ENCODE results near the gene ZMYM4.

Gene ZMYM4

DNA sequence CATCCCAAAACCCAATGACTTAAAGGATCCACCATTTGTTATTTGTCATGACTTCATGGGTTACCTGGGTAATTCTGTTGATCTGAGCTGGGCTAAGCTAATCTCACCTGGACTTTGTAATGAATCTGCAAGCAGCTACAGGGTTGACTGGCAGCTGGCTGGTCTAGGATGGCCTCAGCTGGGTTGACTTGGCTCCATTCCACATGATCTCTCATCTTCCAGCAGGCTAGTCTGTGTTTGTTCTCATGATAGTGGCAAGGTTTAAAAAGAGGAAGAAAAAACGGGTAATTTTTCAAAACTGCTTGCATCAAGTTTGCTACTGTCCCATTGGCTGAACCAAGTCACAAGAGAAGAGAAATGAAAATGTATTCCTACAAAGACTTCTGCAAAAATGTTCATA lies 24.8 kb upstream of the ZMYM4 start:
- H3K9me3 ChIP-seq (ENCODE audit: low read depth, low read length), result 0 out of 2 replicates have a peak, but pooled peaks cover 1% of the 10 kb centered on the region
- H3K9ac ChIP-seq (ENCODE audit: insufficient read length), result no peak overlapping the region
- no peak for TF ChIP-seq FOXP2 (optimal IDR thresholded peaks at IDR 0.05; ENCODE audit: control extremely low read depth, extremely low read length, insufficient read depth)
- H3K4me3 ChIP-seq, result no peak overlapping the region
- no peak for DNase-seq (ENCODE audit: low read depth, low spot score)
- no peaks in the 10 kb centered on the region for H3K36me3 ChIP-seq (ENCODE audit: insufficient read depth, low read length)
- no peak overlapping the region for H3K27ac ChIP-seq

DNA sequence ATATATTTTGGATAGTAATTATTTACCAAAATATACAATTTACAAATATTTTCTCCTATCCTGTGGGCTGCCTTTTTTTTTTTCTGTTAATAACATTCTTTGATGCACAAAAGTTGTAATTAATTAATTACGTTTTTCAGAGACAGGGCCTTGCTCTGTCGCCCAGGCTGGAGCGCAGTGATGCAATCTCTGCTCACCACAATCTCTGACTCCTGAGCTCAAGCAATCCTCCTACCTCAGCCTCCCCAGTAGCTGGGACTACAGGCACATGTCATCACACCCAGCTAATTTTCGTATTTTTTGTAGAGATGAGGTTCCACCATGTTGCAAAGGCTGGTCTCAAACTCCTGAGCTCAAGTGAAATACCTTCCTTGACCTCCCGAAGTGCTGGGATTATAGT lies 21.3 kb upstream of the ZMYM4 start:
- no peaks in the 10 kb centered on the region for H3K36me3 ChIP-seq (ENCODE audit: insufficient read depth, low read length)
- 0 out of 2 replicates have a peak, but pooled peaks cover 2% of the 10 kb centered on the region for H3K9me3 ChIP-seq (ENCODE audit: low read depth, low read length)
- H3K27ac ChIP-seq, result no peak overlapping the region
- TF ChIP-seq EZH2 (IDR thresholded peaks at IDR 0.05), result no peak
- TF ChIP-seq FOXP2 (optimal IDR thresholded peaks at IDR 0.05; ENCODE audit: control extremely low read depth, extremely low read length, insufficient read depth), result no peak
- TF ChIP-seq POLR2AphosphoS5 (IDR thresholded peaks at IDR 0.05; ENCODE audit: borderline replicate concordance, low read depth, low read length), result no peak
- no peak overlapping the region for H3K9ac ChIP-seq (ENCODE audit: insufficient read length)
- no peak for DNase-seq (ENCODE audit: low read depth, low spot score)
- H3K4me3 ChIP-seq, result no peak overlapping the region

DNA sequence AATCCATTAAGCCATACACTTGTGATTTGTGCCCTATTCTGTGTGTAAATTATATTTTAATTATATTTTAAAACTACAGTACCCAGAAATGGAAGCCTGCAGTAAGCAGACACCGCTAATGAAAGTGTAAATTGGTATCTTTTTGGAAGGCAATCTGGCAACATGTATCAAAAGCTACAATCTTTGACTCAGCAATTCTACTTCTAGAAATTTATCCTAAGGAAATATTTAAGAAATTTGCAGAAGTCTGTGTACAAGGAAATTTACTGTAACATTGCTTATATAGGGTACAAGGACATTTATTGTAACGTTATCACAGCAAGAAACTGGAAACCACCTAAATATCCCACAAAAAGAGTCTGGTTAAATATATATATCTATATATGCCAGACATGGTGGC lies 14.6 kb upstream of the ZMYM4 start:
- DNase-seq (ENCODE audit: low read depth, low spot score), result no peak
- H3K36me3 ChIP-seq (ENCODE audit: insufficient read depth, low read length), result no peaks in the 10 kb centered on the region
- no peaks in the 10 kb centered on the region for H3K9me3 ChIP-seq (ENCODE audit: low read depth, low read length)
- H3K9ac ChIP-seq (ENCODE audit: insufficient read length), result no peak overlapping the region
- TF ChIP-seq EZH2 (IDR thresholded peaks at IDR 0.05) (no peak), FOXP2 (optimal IDR thresholded peaks at IDR 0.05; ENCODE audit: control extremely low read depth, extremely low read length, insufficient read depth) (no peak), POLR2AphosphoS5 (IDR thresholded peaks at IDR 0.05; ENCODE audit: borderline replicate concordance, low read depth, low read length) (no peak)
- no peak overlapping the region for H3K4me3 ChIP-seq
- no peak overlapping the region for H3K27ac ChIP-seq

DNA sequence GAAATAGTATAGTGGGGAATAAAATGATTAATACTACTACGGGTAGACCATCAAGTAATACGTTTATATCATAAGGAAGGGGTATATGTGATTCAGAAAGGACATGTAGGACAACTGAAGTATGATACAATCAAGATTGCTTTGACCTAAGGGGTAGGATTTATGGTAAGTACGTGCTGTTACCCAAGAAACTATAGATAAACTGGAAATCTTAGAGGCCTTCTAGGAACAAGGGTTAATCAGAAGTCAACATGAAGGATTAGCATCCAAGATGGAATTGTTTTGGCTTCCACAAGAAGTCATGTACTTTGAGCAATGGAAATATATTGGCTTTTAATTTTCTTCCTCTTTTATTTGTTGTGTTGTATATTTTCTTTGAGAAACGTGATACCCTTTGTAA lies 13.2 kb upstream of the ZMYM4 start:
- TF ChIP-seq FOXP2 (optimal IDR thresholded peaks at IDR 0.05; ENCODE audit: control extremely low read depth, extremely low read length, insufficient read depth) (no peak), POLR2AphosphoS5 (IDR thresholded peaks at IDR 0.05; ENCODE audit: borderline replicate concordance, low read depth, low read length) (no peak), EZH2 (IDR thresholded peaks at IDR 0.05) (no peak)
- no peaks in the 10 kb centered on the region for H3K9me3 ChIP-seq (ENCODE audit: low read depth, low read length)
- H3K9ac ChIP-seq (ENCODE audit: insufficient read length), result no peak overlapping the region
- no peak overlapping the region for H3K4me3 ChIP-seq
- H3K27ac ChIP-seq, result no peak overlapping the region
- no peaks in the 10 kb centered on the region for H3K36me3 ChIP-seq (ENCODE audit: insufficient read depth, low read length)
- no peak for DNase-seq (ENCODE audit: low read depth, low spot score)

DNA sequence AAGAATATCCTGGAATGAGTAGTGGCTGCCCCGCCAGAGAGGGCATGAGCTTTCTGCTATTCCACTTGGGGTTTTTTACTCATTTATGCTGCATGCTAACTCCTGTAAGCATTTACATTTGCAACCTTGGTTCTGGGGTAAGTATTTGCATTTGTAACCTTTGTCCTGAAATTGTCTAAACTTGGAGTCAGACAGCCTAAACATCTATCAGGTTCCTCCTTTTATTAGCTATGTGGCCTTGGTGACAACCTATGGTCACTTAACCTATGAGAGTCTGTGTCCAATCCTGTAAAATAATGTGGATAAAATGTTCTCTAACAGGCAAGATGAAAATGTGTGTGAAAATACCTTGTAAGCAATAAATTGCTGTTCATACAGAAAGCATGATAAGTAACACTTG lies 8.9 kb upstream of the ZMYM4 start:
- TF ChIP-seq EZH2 (IDR thresholded peaks at IDR 0.05) (no peak), FOXP2 (optimal IDR thresholded peaks at IDR 0.05; ENCODE audit: control extremely low read depth, extremely low read length, insufficient read depth) (no peak), POLR2AphosphoS5 (IDR thresholded peaks at IDR 0.05; ENCODE audit: borderline replicate concordance, low read depth, low read length) (no peak)
- no peak overlapping the region for H3K27ac ChIP-seq
- DNase-seq (ENCODE audit: low read depth, low spot score), result no peak
- no peaks in the 10 kb centered on the region for H3K36me3 ChIP-seq (ENCODE audit: insufficient read depth, low read length)
- no peak overlapping the region for H3K4me3 ChIP-seq
- H3K9ac ChIP-seq (ENCODE audit: insufficient read length), result no peak overlapping the region
- no peaks in the 10 kb centered on the region for H3K9me3 ChIP-seq (ENCODE audit: low read depth, low read length)

DNA sequence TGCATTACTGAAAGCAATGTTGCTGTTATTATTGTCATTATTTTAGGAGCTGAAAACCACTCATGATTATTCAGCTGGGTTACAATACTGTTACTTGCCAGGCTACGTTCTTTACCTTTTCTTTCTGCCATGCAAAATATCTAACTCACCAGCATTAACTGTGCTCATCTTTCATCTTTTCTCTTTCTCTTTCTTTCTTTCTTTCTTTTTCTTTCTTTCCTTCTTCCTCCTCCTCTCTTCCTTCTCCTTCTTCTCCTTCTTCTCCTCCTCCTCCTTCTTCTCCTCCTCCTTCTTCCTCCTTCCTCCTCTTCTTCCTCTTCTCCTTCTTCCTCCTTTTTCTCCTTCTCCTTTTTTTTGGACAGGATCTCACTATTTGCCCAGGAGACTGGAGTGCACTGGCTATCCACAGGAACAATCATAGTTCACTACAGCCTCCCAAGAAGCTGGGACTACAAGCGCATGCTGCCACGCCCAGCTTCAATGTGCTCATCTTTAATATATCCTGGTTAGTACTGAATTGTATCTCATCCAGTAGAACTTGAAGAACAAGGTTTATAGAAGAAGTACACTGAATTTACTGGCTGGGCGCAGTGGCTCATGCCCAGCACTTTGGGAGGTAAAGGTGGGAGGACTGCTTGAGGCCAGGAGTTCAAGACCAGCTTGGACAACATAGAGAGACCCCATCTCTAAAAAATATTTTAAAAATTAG lies 6.9 kb upstream of the ZMYM4 start:
- H3K9ac ChIP-seq (ENCODE audit: insufficient read length), result no peak overlapping the region
- no peak overlapping the region for H3K27ac ChIP-seq
- H3K36me3 ChIP-seq (ENCODE audit: insufficient read depth, low read length), result no peaks in the 10 kb centered on the region
- H3K4me3 ChIP-seq, result no peak overlapping the region
- TF ChIP-seq POLR2AphosphoS5 (IDR thresholded peaks at IDR 0.05; ENCODE audit: borderline replicate concordance, low read depth, low read length), result no peak
- no peak for TF ChIP-seq FOXP2 (optimal IDR thresholded peaks at IDR 0.05; ENCODE audit: control extremely low read depth, extremely low read length, insufficient read depth)
- no peak for TF ChIP-seq EZH2 (IDR thresholded peaks at IDR 0.05)
- DNase-seq (ENCODE audit: low read depth, low spot score), result no peak
- no peaks in the 10 kb centered on the region for H3K9me3 ChIP-seq (ENCODE audit: low read depth, low read length)

DNA sequence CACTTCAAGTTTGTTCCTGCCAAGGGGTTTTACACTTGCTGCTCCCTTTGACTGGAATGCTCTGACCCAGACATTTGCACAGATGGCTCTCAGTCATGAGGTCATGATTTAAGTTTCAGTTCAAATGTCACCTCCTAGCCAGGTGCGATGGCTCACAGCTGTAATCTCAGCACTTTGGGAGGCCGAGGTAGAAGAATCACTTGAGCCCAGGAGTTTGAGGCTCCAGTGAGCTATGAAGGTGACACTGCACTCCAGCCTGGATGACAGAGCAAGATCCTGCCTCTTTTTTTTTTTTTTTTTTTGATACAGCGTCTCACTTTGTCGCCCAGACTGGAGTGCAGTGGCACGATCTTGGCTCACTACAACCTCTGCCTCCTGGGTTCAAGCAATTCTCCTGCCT lies 4.5 kb upstream of the ZMYM4 start:
- Histone ChIP-seq H3K9me3 (ENCODE audit: low read depth, low read length) (no peaks in the 10 kb centered on the region), H3K9ac (ENCODE audit: insufficient read length) (no peak overlapping the region), H3K36me3 (ENCODE audit: insufficient read depth, low read length) (no peaks in the 10 kb centered on the region), H3K27ac (no peak overlapping the region), H3K4me3 (no peak overlapping the region)
- TF ChIP-seq FOXP2 (optimal IDR thresholded peaks at IDR 0.05; ENCODE audit: control extremely low read depth, extremely low read length, insufficient read depth) (no peak), POLR2AphosphoS5 (IDR thresholded peaks at IDR 0.05; ENCODE audit: borderline replicate concordance, low read depth, low read length) (no peak), EZH2 (IDR thresholded peaks at IDR 0.05) (no peak)
- DNase-seq (ENCODE audit: low read depth, low spot score), result no peak

DNA sequence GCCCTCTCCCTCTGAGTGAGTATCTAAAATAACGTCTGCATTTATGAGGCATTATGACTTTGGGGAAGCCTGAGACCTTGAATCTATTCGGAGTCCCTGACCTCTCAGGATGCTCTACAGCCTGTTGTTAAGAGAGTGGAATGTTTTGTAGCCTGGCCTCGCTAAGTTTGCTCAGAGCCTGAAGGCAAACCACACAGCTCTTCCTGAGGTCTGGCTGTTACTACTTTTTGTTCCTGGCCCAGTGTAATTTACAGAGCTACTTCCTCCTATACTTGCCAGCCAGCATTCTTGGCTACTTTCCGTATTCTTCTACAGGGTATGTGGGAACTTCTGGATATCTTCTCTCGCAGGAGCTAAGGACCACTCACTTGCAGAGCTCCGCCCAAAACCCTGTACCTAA lies 3.6 kb upstream of the ZMYM4 start:
- Histone ChIP-seq H3K9ac (ENCODE audit: insufficient read length) (peak overlapping the region; percentile 19), H3K9me3 (ENCODE audit: low read depth, low read length) (no peaks in the 10 kb centered on the region), H3K27ac (peak overlapping the region; percentile 74), H3K36me3 (ENCODE audit: insufficient read depth, low read length) (peaks cover under 1% of the 10 kb centered on the region; the same call in 1 of the 2 replicates), H3K4me3 (peak overlapping the region; percentile 20)
- TF ChIP-seq FOXP2 (optimal IDR thresholded peaks at IDR 0.05; ENCODE audit: control extremely low read depth, extremely low read length, insufficient read depth), result no peak
- TF ChIP-seq EZH2 (IDR thresholded peaks at IDR 0.05), result no peak
- TF ChIP-seq POLR2AphosphoS5 (IDR thresholded peaks at IDR 0.05; ENCODE audit: borderline replicate concordance, low read depth, low read length), result no peak; the same call in 1 of the 2 replicates
- DNase-seq (ENCODE audit: low read depth, low spot score), result peak; percentile 53

DNA sequence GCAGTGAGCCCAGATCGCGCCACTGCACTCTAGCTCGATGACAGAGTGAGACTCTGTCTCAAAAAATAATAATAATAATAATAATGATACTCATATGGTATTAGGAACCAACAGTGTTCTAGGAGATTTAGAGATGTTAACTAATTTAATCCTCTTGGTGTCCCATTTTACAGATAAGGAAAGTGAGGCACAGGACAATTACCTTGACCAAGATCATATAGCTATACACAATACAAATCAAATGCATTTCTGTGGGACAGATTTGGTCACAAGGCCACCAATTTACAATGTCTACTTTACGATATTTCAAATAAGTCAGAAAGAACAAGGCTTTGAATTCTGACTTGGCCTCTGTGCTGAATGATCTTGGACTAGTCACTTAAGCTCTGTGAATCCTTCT lies 2.2 kb upstream of the ZMYM4 start:
- DNase-seq (ENCODE audit: low read depth, low spot score), result no peak
- peaks cover 13% of the 10 kb centered on the region for H3K36me3 ChIP-seq (ENCODE audit: insufficient read depth, low read length)
- no peak overlapping the region for H3K9ac ChIP-seq (ENCODE audit: insufficient read length)
- TF ChIP-seq EZH2 (IDR thresholded peaks at IDR 0.05) (no peak), POLR2AphosphoS5 (IDR thresholded peaks at IDR 0.05; ENCODE audit: borderline replicate concordance, low read depth, low read length) (no peak), FOXP2 (optimal IDR thresholded peaks at IDR 0.05; ENCODE audit: control extremely low read depth, extremely low read length, insufficient read depth) (no peak)
- no peaks in the 10 kb centered on the region for H3K9me3 ChIP-seq (ENCODE audit: low read depth, low read length)
- no peak overlapping the region for H3K27ac ChIP-seq
- H3K4me3 ChIP-seq, result no peak overlapping the region

Measured in SK-N-MC (cell line).